ENCODE results near the gene PCNX3. TPM values are rescaled to one million over a fixed set of nuclear protein-coding genes. Genes with fewer than 3 reads are reported as not detected.

Gene PCNX3
- total RNA-seq, 4 donors from 2014 or later, result 56.4 to 89.0 (median 62.4) TPM

- Histone ChIP-seq H3K4me3 (peak overlapping the region; percentile 30 to 94 (median 86)), H3K9me3 (no peaks in the 10 kb centered on the region), H3K27ac (peak overlapping the region; percentile 96 to 98 (median 96)), H3K4me1 (peaks cover 43 to 78% (median 65%) of the 10 kb centered on the region in 4 donors), H3K27me3 (no peaks in the 10 kb centered on the region), H3K36me3 (no peaks in the 10 kb centered on the region)
- WGBS, 2 donors (ENCODE audit: low coverage in 1 of 2), result 2% methylated on average over 29 of the region's 67 CpGs; no CpG with 5 or more reads in 1 of the 2 donors
- TF ChIP-seq CTCF (IDR thresholded peaks at IDR 0.05), result peak; percentile 74 to 99 (median 94)
- TF ChIP-seq POLR2A (IDR thresholded peaks at IDR 0.05), result peak; percentile 40
- TF ChIP-seq EP300 (IDR thresholded peaks at IDR 0.05; ENCODE audit: low read depth), result no peak
- peak; percentile 68 to 85 (median 81) for TF ChIP-seq POLR2AphosphoS5 (IDR thresholded peaks at IDR 0.05)
- intact Hi-C loops (cut with DNase I; ENCODE audit: low total_unique reads) (no loop called here), in situ Hi-C loops (cut with MboI; ENCODE audit: low pct_ligation_motif_present in 1 of 4, low pct_unique_long_range_greater_than_20kb in 1 of 4, low sequenced_read_pairs in 3 of 4) (no loop called here)
- peak; percentile 90 for DNase-seq
Measured at GRCh38 chr11:65574109-65574810, 41.3 kb upstream of the PCNX3 start.

GRCh38 chr11:65574811-65575567 is 40.6 kb upstream of the PCNX3 start:
- Histone ChIP-seq H3K9me3 (no peaks in the 10 kb centered on the region), H3K27me3 (no peaks in the 10 kb centered on the region), H3K4me1 (peaks cover 43 to 73% (median 62%) of the 10 kb centered on the region in 4 donors), H3K36me3 (peaks cover 0 to 3% (median under 1%) of the 10 kb centered on the region in 4 donors), H3K27ac (peak overlapping the region; percentile 96 to 98 (median 96)), H3K4me3 (peak overlapping the region; percentile 30 to 94 (median 86))
- DNase-seq, result peak; percentile 75
- in situ Hi-C loops (cut with MboI; ENCODE audit: low pct_ligation_motif_present in 1 of 4, low pct_unique_long_range_greater_than_20kb in 1 of 4, low sequenced_read_pairs in 3 of 4) (no loop called here), intact Hi-C loops (cut with DNase I; ENCODE audit: low total_unique reads) (loop anchor here (5.0 kb wide), 1 partner anchor 33 kb away; no protein-coding TSS in a partner anchor)
- 9% methylated on average over 22 of the region's 28 CpGs; no CpG with 5 or more reads in 1 of the 2 donors for WGBS, 2 donors (ENCODE audit: low coverage in 1 of 2)
- no peak for TF ChIP-seq EP300 (IDR thresholded peaks at IDR 0.05; ENCODE audit: low read depth)
- peak in 2 of 3 donors; percentile 29 to 61 for TF ChIP-seq POLR2AphosphoS5 (IDR thresholded peaks at IDR 0.05)

DNA sequence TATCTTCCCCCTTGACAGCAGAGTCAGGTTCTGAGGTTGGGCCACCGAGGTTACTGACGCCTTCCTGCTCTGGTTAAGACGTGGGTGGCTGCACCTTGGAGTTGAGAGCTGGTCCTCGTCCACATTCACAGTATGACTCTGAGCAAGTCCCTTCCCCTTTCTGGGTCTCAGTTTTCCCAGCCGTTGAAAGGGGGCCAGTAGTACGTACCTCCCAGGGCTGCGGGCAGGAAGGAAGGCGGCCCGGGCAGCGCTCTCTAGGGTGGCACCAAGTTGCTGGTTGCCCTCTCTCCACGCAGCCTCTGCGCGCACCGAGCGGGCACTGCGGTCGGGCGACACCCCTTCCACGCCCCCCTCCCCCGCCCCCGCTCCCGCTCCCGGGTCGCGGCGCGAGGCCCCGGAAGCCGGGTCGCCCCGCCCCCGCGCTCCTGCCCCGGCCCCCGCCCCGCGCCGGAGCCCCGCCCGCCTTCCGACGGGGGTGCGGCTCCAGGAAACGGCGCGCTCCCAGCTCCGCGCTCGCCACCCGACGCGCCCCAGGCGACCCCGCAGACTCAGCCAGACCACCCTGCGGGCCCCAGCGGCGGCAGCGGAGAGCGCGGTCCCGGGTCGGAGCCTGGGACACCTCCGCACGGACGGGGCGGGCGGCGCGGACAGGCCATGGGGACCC is 39.9 kb upstream of the PCNX3 start, which contains the start of gene EHBP1L1:
Gene EHBP1L1 (plus strand): TSS at position 486 of the 664 bp plus-strand sequence. CDS start 250 bp downstream, outside the sequence.
- intact Hi-C loops (cut with DNase I; ENCODE audit: low total_unique reads), result loop anchor here (5.0 kb wide), 1 partner anchor 33 kb away; no protein-coding TSS in a partner anchor
- H3K27ac ChIP-seq, result peak within 1 kb of the TSS; percentile 96 to 98 (median 96)
- no peaks in the 10 kb centered on the region for H3K9me3 ChIP-seq
- no peaks in the 10 kb centered on the region for H3K27me3 ChIP-seq
- in situ Hi-C loops (cut with MboI; ENCODE audit: low pct_ligation_motif_present in 1 of 4, low pct_unique_long_range_greater_than_20kb in 1 of 4, low sequenced_read_pairs in 3 of 4), result no loop called here
- H3K36me3 ChIP-seq, result peaks cover 0 to 10% (median 4%) of the 10 kb centered on the region in 4 donors
- H3K4me3 ChIP-seq, result peak within 1 kb of the TSS; percentile 80 to 94 (median 86)
- peak; percentile 89 for DNase-seq
- TF ChIP-seq POLR2A (IDR thresholded peaks at IDR 0.05) (peak; percentile 36), EP300 (IDR thresholded peaks at IDR 0.05; ENCODE audit: low read depth) (no peak), POLR2AphosphoS5 (IDR thresholded peaks at IDR 0.05) (peak in 2 of 3 donors; percentile 49 to 55)
- H3K4me1 ChIP-seq, result peaks cover 43 to 72% (median 61%) of the 10 kb centered on the region in 4 donors
- WGBS, 2 donors (ENCODE audit: low coverage in 1 of 2), result 2 to 10% methylated on average over 2 to 9 of the region's 69 CpGs

- in situ Hi-C loops (cut with MboI; ENCODE audit: low pct_ligation_motif_present in 1 of 4, low pct_unique_long_range_greater_than_20kb in 1 of 4, low sequenced_read_pairs in 3 of 4), result no loop called here
- Histone ChIP-seq H3K4me1 (peaks cover 38 to 65% (median 55%) of the 10 kb centered on the region in 4 donors), H3K36me3 (peaks cover 0 to 16% (median 6%) of the 10 kb centered on the region in 4 donors), H3K9me3 (no peaks in the 10 kb centered on the region), H3K4me3 (peak overlapping the region; percentile 80 to 94 (median 86)), H3K27me3 (no peaks in the 10 kb centered on the region), H3K27ac (peak overlapping the region; percentile 96 to 98 (median 96))
- 4% methylated on average over 21 of the region's 26 CpGs; no CpG with 5 or more reads in 1 of the 2 donors for WGBS, 2 donors (ENCODE audit: low coverage in 1 of 2)
- no peak for DNase-seq
- intact Hi-C loops (cut with DNase I; ENCODE audit: low total_unique reads), result loop anchor here (5.0 kb wide), 1 partner anchor 34 kb away; no protein-coding TSS in a partner anchor
- no peak for TF ChIP-seq EP300 (IDR thresholded peaks at IDR 0.05; ENCODE audit: low read depth)
- no peak for TF ChIP-seq POLR2A (IDR thresholded peaks at IDR 0.05)
- no peak for TF ChIP-seq POLR2AphosphoS5 (IDR thresholded peaks at IDR 0.05)
- no peak for TF ChIP-seq CTCF (IDR thresholded peaks at IDR 0.05)
Measured at GRCh38 chr11:65576232-65576866, 39.2 kb upstream of the PCNX3 start.
